Loucy (cell line): ENCODE measurements around the gene TAF3.

Experiments used
- H2AFZ ChIP-seq: fragments of 200-600 bp; sonication (generic); 2 replicates; pipeline ENCODE4 v1.6.0; 2016; ENCODE audit warnings: antibody characterized with exemption, mild to moderate bottlenecking, low read length, moderate library complexity
- H3F3A ChIP-seq: fragments of 200-600 bp; 2 replicates; pipeline ENCODE4 v1.6.0; 2016; ENCODE audit warnings: antibody characterized with exemption, low read depth, mild to moderate bottlenecking
- H3K27me3 ChIP-seq: fragments of 200-600 bp; sonication (generic); 2 replicates; pipeline ENCODE4 v1.6.1; 2014; ENCODE audit warnings: low read length, mild to moderate bottlenecking; ENCODE audit not compliant: insufficient read depth, poor library complexity, severe bottlenecking
- H3K36me3 ChIP-seq: fragments of 200-600 bp; sonication (generic); 2 replicates; pipeline ENCODE4 v1.6.1; 2016; ENCODE audit warnings: low read length; ENCODE audit not compliant: insufficient read depth
- H3K4me1 ChIP-seq: fragments of 200-600 bp; sonication (generic); 2 replicates; pipeline ENCODE4 v1.5.1; 2014; ENCODE audit warnings: low read length, mild to moderate bottlenecking; ENCODE audit not compliant: insufficient read depth, poor library complexity, severe bottlenecking
- H3K4me2 ChIP-seq: fragments of 200-600 bp; sonication (generic); 2 replicates; pipeline ENCODE4 v1.6.0; 2014; ENCODE audit warnings: antibody characterized with exemption, low read length, low read depth, mild to moderate bottlenecking; ENCODE audit not compliant: poor library complexity, severe bottlenecking
- H3K4me3 ChIP-seq: fragments of 200-600 bp; sonication (generic); 2 replicates; pipeline ENCODE4 v1.5.1; 2014; ENCODE audit warnings: low read length, mild to moderate bottlenecking, mixed read lengths; ENCODE audit not compliant: poor library complexity, severe bottlenecking
- H3K79me2 ChIP-seq: fragments of 200-600 bp; sonication (generic); 2 replicates; pipeline ENCODE4 v1.6.1; 2014; ENCODE audit warnings: low read length; ENCODE audit not compliant: insufficient read depth
- H3K9ac ChIP-seq: fragments of 200-600 bp; sonication (generic); 2 replicates; pipeline ENCODE4 v1.6.0; 2014; ENCODE audit warnings: mild to moderate bottlenecking, low read depth, low read length, moderate library complexity; ENCODE audit not compliant: poor library complexity, severe bottlenecking
- H3K9me2 ChIP-seq: fragments of 200-600 bp; sonication (generic); replicated peaks from 2 replicates; pipeline ENCODE4 v1.6.1; 2016; ENCODE audit warnings: low read depth, low read length, mixed read lengths
- H3K9me3 ChIP-seq: fragments of 200-600 bp; sonication (generic); 2 replicates; pipeline ENCODE4 v1.6.1; 2014; ENCODE audit warnings: mild to moderate bottlenecking, antibody characterized with exemption, low read length, low read depth; ENCODE audit not compliant: insufficient read depth
- H4K20me1 ChIP-seq: fragments of 200-600 bp; sonication (generic); 2 replicates; pipeline ENCODE4 v1.6.0; 2014; ENCODE audit warnings: antibody characterized with exemption, low read length, mild to moderate bottlenecking; ENCODE audit not compliant: insufficient read depth, poor library complexity, severe bottlenecking
- EZH2phosphoT487 ChIP-seq: fragments of 200-600 bp; IDR thresholded peaks from 2 replicates; pipeline ENCODE4 v1.6.1; 2018; ENCODE audit warnings: antibody characterized with exemption, mild to moderate bottlenecking, moderate library complexity, borderline replicate concordance
- TF ChIP-seq, protein P1 (sequence below): fragments of 200-600 bp; sonication (generic); conservative IDR thresholded peaks from 2 replicates; pipeline ENCODE4 v1.5.1; 2014; ENCODE audit warnings: mild to moderate bottlenecking, antibody characterized with exemption, low read length

The TAF3 gene

DNA sequence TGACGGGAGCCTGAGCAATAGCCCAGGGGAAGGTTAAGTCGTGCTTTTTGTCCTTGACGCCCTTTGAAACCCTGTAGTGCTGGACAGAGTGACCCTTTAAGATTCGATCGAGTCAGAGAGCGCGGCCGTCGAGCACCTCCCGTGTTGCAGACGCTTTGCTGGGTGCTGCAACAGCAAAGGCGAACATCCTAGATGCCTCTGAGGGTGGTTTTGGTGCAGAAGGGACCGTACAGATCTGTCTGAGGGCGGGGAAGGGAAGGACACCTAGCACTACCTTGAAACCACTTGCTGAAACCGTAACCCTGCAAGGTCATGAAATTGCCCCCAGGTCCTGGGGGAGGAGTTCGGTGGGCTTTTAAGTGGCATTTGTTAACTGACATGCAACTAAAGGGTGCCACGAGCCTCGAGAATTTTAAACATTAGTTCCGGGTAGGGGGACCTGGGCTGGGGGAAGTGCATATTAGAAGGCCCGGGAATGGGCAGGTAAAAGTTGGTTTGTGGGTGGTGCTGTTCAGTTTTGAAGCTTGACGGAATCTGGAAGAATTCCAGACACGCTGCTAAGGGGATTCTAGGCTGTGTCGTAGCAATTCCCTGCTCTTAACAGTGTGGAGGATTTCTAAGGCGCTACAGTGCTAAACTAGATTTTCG, 29.5 kb upstream of the TAF3 start:
- H3K4me2 ChIP-seq, result peak overlapping the region; percentile 95
- H3K9ac ChIP-seq, result peak overlapping the region; percentile 92
- peak overlapping the region; percentile 75; the same call in 1 of the 2 replicates for H2AFZ ChIP-seq
- no peaks in the 10 kb centered on the region for H3K9me2 ChIP-seq
- peaks cover 62% of the 10 kb centered on the region for H3K4me1 ChIP-seq
- H3K4me3 ChIP-seq, result peak overlapping the region; percentile 88
- TF ChIP-seq, protein P1, sequence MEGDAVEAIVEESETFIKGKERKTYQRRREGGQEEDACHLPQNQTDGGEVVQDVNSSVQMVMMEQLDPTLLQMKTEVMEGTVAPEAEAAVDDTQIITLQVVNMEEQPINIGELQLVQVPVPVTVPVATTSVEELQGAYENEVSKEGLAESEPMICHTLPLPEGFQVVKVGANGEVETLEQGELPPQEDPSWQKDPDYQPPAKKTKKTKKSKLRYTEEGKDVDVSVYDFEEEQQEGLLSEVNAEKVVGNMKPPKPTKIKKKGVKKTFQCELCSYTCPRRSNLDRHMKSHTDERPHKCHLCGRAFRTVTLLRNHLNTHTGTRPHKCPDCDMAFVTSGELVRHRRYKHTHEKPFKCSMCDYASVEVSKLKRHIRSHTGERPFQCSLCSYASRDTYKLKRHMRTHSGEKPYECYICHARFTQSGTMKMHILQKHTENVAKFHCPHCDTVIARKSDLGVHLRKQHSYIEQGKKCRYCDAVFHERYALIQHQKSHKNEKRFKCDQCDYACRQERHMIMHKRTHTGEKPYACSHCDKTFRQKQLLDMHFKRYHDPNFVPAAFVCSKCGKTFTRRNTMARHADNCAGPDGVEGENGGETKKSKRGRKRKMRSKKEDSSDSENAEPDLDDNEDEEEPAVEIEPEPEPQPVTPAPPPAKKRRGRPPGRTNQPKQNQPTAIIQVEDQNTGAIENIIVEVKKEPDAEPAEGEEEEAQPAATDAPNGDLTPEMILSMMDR, result no peak
- no peak for TF ChIP-seq EZH2phosphoT487
- H3F3A ChIP-seq, result no peaks in the 10 kb centered on the region
- H3K79me2 ChIP-seq, result peaks cover 98% of the 10 kb centered on the region
- H3K36me3 ChIP-seq, result no peaks in the 10 kb centered on the region
- no peaks in the 10 kb centered on the region for H3K27me3 ChIP-seq
- H3K9me3 ChIP-seq, result no peaks in the 10 kb centered on the region
- peaks cover 88% of the 10 kb centered on the region for H4K20me1 ChIP-seq

DNA sequence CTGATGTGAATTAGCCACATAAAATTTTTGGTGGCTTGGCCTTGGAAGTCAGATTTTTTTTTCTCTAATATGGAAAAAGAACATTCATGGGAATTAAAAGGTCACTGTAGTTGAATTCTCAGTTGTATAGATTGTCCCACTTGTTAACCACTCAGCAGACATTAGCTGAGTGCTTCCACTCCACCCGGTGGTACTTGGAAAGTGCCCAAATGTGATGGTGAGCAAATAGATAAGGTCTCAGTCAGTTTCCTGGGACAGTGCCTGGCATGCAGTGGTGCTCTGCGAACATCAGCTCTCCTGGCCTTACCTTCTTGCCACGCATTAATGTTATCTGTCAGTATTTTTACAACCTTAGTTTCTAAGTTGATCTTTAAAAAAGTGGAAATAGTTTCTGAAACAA, 28.9 kb upstream of the TAF3 start:
- Histone ChIP-seq H3K4me1 (peaks cover 65% of the 10 kb centered on the region), H3K79me2 (peaks cover 99% of the 10 kb centered on the region), H3K9me2 (no peaks in the 10 kb centered on the region), H4K20me1 (peaks cover 88% of the 10 kb centered on the region), H3K9ac (peak overlapping the region; percentile 92), H3K4me3 (peak overlapping the region; percentile 88), H3F3A (no peaks in the 10 kb centered on the region), H2AFZ (no peak overlapping the region), H3K9me3 (no peaks in the 10 kb centered on the region), H3K27me3 (no peaks in the 10 kb centered on the region), H3K36me3 (no peaks in the 10 kb centered on the region), H3K4me2 (peak overlapping the region; percentile 95)
- no peak for TF ChIP-seq EZH2phosphoT487
- TF ChIP-seq, protein P1, result no peak

DNA sequence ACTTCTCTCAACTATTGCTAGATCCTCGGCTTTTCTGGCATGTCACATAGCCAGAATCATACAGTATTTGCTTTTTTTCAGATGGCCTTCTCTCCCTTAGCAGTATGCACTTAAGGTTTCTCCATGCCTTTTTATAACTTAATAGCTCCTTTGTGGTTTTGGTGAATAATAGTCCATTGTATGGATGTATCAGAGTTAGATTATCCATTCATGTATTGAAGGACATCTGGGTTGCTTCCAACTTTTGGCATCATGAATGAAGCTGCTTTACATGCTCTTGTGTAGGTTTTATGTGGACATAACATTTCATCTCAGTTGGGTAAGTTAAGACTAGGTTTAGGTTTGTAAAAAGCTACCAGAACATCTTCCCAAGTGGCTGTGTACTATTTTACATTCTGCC, 25.8 kb upstream of the TAF3 start:
- H3K36me3 ChIP-seq, result peaks cover 8% of the 10 kb centered on the region; the same call in 1 of the 2 replicates
- no peak overlapping the region for H2AFZ ChIP-seq
- no peak overlapping the region for H3K9ac ChIP-seq
- H3K4me2 ChIP-seq, result peak overlapping the region; percentile 95
- peaks cover 95% of the 10 kb centered on the region for H3K79me2 ChIP-seq
- H4K20me1 ChIP-seq, result peaks cover 88% of the 10 kb centered on the region
- no peaks in the 10 kb centered on the region for H3K9me3 ChIP-seq
- TF ChIP-seq EZH2phosphoT487, result no peak
- TF ChIP-seq, protein P1, result no peak
- H3K9me2 ChIP-seq, result no peaks in the 10 kb centered on the region
- no peaks in the 10 kb centered on the region for H3K27me3 ChIP-seq
- peaks cover 48% of the 10 kb centered on the region for H3K4me1 ChIP-seq
- no peaks in the 10 kb centered on the region for H3F3A ChIP-seq
- peak overlapping the region; percentile 11 for H3K4me3 ChIP-seq
